DND-41 (cell line): ENCODE measurements around the gene SCN5A.

ENCODE experiments used
- ATAC-seq: fragments of 200-7000 bp; cut with Tn5 transposase; 3 replicates; pipeline ENCODE4 v1.9.1; 2021; ENCODE audit warnings: low read depth; ENCODE audit not compliant: insufficient read depth
- DNase-seq: peaks from one replicate; pipeline ENCODE4 v3.0.0-alpha.2; 2020
- H2AFZ ChIP-seq: 2 replicates; pipeline ENCODE4 v1.6.0; 2012; ENCODE audit warnings: low read depth, low read length
- H3K27ac ChIP-seq: 2 replicates; pipeline ENCODE4 v1.5.1; 2012; ENCODE audit warnings: low read length, inconsistent platforms
- H3K27me3 ChIP-seq: fragments of 200-600 bp; sonication (generic); 2 replicates; pipeline ENCODE4 v1.6.0; 2012; ENCODE audit warnings: low read length, mild to moderate bottlenecking, inconsistent platforms; ENCODE audit not compliant: insufficient read depth, poor library complexity
- H3K36me3 ChIP-seq: 2 replicates; pipeline ENCODE4 v1.5.1; 2012; ENCODE audit warnings: low read length, inconsistent platforms; ENCODE audit not compliant: insufficient read depth
- H3K4me1 ChIP-seq: 2 replicates; pipeline ENCODE4 v1.5.1; 2012; ENCODE audit warnings: mild to moderate bottlenecking, low read length; ENCODE audit not compliant: insufficient read depth
- H3K4me2 ChIP-seq: 2 replicates; pipeline ENCODE4 v1.6.0; 2012; ENCODE audit warnings: mild to moderate bottlenecking, moderate library complexity, low read length, inconsistent platforms; ENCODE audit not compliant: insufficient read depth
- H3K4me3 ChIP-seq, 2 experiments: fragments of 200-600 bp in 1 of 2; shearing (Covaris generic) in 1 of 2; 2 replicates each; pipeline ENCODE4 v1.5.1; 2012 to 2016; ENCODE audit warnings: inconsistent platforms in 2 of 2, low read length in 2 of 2, mild to moderate bottlenecking in 2 of 2, low read depth in 1 of 2, moderate library complexity in 1 of 2
- H3K79me2 ChIP-seq: 2 replicates; pipeline ENCODE4 v1.6.0; 2012; ENCODE audit warnings: low read length, inconsistent platforms; ENCODE audit not compliant: insufficient read depth
- H3K9ac ChIP-seq: 2 replicates; pipeline ENCODE4 v1.6.0; 2012; ENCODE audit warnings: low read depth, mild to moderate bottlenecking, inconsistent platforms, low read length, moderate library complexity
- H3K9me3 ChIP-seq: 2 replicates; pipeline ENCODE4 v1.5.1; 2012; ENCODE audit warnings: low read length, moderate library complexity, mild to moderate bottlenecking, inconsistent platforms; ENCODE audit not compliant: insufficient read depth, severe bottlenecking
- H4K20me1 ChIP-seq: 2 replicates; pipeline ENCODE4 v1.6.0; 2012; ENCODE audit warnings: low read length; ENCODE audit not compliant: insufficient read depth
- EZH2 ChIP-seq: IDR thresholded peaks from 3 replicates; pipeline ENCODE4 v1.6.1; 2012; ENCODE audit warnings: borderline replicate concordance, low read depth, mild to moderate bottlenecking, moderate library complexity, low read length, inconsistent platforms; ENCODE audit not compliant: severe bottlenecking
- TF ChIP-seq, protein P1 (sequence below): IDR thresholded peaks from 2 replicates; pipeline ENCODE4 v1.5.1; 2012; ENCODE audit warnings: borderline replicate concordance, low read length, moderate library complexity, mild to moderate bottlenecking; ENCODE audit not compliant: poor library complexity, severe bottlenecking; ENCODE audit errors: extremely low read depth

The SCN5A gene

DNA sequence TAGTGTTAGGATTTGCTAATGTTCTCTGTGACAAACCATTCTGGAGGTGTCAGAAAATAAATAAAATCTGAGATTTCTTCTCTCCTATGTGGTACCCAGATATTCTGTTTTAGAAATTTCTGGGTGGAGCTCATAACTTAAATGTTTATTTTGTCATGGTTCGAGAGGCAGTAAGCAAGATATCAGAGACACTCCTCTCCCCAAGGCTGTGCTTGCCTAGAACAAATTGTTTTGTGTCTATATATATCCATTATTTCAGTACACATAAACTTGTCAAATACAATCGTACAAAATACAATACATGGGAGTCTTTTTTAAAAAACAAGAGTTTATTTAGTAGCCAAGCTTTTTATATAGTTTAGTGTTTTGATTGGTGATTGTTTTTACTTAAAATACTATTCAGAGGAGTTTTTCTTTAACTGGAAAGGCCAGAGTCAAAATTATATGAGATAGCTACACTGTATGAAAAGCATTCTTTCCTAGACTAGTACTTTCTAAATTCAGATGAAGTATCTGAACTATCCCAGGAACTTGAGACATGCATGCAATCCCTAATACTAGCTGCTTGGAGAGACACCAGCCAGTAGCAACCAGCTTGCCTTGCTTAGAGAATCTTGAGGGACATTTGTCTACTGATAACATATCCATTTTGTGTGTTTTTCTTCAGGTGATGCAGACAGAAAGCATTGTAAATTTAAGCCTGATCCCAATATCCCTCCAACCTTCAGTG, 148.6 kb downstream of the SCN5A start:
- H3K4me2 ChIP-seq = no peak overlapping the region
- DNase-seq (no peak), ATAC-seq (no peak)
- H2AFZ ChIP-seq = no peak overlapping the region
- H3K27me3 ChIP-seq = no peaks in the 10 kb centered on the region
- peaks cover 25% of the 10 kb centered on the region for H3K79me2 ChIP-seq
- H4K20me1 ChIP-seq = no peaks in the 10 kb centered on the region
- H3K4me3 ChIP-seq = no peak overlapping the region
- no peak overlapping the region for H3K9ac ChIP-seq
- no peaks in the 10 kb centered on the region for H3K9me3 ChIP-seq
- peaks cover 68% of the 10 kb centered on the region for H3K36me3 ChIP-seq
- TF ChIP-seq, protein P1, sequence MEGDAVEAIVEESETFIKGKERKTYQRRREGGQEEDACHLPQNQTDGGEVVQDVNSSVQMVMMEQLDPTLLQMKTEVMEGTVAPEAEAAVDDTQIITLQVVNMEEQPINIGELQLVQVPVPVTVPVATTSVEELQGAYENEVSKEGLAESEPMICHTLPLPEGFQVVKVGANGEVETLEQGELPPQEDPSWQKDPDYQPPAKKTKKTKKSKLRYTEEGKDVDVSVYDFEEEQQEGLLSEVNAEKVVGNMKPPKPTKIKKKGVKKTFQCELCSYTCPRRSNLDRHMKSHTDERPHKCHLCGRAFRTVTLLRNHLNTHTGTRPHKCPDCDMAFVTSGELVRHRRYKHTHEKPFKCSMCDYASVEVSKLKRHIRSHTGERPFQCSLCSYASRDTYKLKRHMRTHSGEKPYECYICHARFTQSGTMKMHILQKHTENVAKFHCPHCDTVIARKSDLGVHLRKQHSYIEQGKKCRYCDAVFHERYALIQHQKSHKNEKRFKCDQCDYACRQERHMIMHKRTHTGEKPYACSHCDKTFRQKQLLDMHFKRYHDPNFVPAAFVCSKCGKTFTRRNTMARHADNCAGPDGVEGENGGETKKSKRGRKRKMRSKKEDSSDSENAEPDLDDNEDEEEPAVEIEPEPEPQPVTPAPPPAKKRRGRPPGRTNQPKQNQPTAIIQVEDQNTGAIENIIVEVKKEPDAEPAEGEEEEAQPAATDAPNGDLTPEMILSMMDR = no peak
- TF ChIP-seq EZH2 = no peak
- H3K27ac ChIP-seq = no peak overlapping the region
- H3K4me1 ChIP-seq = peaks cover 23% of the 10 kb centered on the region
